ENCODE measurements around the gene YLPM1.

DNA sequence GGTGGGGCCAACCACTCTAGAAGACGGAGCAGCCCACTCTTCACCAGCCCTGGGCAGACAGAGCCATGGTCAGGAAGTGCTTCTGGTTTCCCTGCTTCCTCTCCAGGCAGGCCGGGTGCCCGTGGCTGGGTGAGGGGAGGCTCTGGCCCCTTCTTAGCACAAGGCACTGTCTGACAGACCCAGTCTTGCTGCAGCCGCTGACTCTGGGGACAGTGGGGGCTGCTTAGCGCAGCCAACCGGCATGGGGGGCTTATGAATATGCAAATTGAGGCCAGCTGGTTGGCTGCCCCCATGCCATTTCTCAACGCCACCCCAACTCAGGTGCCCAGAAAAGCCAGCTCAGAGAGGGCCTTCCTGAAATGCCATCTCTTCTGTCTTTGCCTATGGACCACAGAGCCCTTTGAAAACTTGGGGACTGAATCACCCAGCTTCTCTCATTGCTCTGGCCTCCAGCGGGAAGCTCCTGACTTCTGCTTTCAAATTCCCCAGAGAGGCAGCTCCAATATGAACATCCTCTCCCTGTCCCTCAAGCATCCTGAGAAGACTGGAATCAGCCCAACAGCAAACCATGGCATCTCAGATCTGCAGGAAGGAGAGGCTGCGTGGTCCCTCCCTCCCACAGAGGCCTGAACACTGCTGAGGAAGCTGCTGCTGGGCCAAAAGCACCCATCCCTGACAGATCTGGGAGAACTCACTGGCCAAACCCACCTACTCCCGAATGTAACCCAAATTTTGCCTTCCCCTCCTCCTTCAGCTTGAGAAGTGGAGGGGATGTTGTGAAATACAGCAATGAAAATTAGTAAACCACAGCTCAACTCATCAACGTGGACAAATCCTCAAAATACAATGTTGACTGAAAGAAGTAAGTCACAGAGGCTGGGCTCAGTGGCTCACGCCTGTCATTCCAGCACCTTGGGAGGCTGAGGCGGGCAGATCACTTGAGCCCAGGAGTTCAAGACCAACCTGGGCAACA lies 113.1 kb downstream of the YLPM1 start, which contains the start of gene PROX2:
- no peak for TF ChIP-seq CTCF (IDR thresholded peaks at IDR 0.05)
- no peak for TF ChIP-seq EP300 (IDR thresholded peaks at IDR 0.05)
- no peak for TF ChIP-seq POLR2A (IDR thresholded peaks at IDR 0.05)
- no peak for TF ChIP-seq POLR2AphosphoS5 (IDR thresholded peaks at IDR 0.05)

All from stomach (tissue), 4 donors.